DMS153 (cell line): Measurements from ENCODE around the gene DCAF11.

Experiments
- DNase-seq: peaks from one replicate; lab custom pipeline; 2025; lab: John Stamatoyannopoulos, UW

DCAF11 gene

DNA sequence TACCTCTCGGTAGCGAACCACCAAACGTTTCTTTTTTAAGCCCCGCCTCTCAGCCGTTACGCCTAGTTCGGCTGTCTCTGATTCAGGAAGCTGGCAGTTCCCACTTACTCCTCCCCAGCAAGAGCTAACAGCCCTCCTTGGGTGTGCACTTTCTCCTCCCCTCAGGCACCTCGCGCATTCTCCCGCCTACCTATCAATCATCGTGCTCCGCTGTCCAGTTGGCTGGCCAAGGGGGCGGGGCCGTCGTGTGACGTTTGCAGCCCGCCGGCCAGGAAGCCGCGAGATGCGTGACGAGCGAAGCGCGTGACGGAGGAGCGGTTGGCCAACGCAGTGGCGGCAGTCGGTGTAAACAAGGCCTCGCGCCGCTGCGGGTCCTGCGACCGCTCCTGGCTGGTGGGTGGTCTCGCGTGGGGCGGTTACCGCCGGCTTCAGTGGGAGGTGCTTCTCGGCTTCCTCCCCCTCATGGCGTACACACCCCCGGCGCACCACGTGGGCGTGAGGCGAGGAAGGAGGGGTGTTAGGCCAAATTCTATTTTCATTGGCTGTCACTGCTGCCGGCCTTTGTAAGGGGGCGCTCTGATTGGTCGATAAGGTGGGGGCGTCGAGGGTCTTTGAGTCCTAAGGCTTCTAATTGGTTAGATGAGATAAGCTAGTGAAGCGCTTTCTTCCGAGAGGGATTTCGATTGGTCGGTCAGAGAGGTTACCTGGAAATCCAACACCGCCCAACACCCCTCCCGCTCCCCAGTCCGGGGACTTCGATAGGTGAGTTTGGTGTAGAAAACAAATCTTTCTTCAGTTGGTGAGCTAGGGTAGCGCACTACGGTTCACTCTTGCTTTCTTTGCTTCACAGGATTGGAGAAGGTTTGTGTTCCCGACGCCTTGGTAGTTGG is at the start of gene DCAF11, which contains the start of gene NRL:
Gene DCAF11 (plus strand): TSS at position 246 of the 890 bp plus-strand sequence. CDS start 818 bp downstream, outside the sequence.
Gene NRL (minus strand): TSS at position 418 of the 890 bp plus-strand sequence. CDS start 32,101 bp downstream, outside the sequence.
- peak; percentile 100 for DNase-seq

DNA sequence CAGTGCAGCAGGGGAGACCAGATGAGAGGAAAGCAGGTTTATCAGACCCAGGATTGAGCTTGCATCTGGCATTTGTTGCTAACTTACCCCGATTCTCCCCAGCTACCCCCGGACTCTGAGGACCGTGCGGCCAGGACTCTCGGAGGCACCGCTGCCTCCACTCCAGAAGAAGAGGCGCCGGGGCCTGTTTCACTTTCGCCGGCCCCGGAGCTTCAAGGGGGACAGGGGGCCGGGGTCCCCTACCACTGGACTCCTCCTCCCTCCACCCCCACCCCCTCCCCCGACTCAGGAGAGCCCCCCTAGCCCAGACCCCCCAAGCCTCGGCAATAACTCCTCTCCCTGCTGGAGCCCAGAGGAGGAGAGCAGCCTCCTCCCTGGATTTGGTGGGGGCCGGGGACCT is 49.7 kb upstream of the DCAF11 start:
- DNase-seq, result no peak

DNA sequence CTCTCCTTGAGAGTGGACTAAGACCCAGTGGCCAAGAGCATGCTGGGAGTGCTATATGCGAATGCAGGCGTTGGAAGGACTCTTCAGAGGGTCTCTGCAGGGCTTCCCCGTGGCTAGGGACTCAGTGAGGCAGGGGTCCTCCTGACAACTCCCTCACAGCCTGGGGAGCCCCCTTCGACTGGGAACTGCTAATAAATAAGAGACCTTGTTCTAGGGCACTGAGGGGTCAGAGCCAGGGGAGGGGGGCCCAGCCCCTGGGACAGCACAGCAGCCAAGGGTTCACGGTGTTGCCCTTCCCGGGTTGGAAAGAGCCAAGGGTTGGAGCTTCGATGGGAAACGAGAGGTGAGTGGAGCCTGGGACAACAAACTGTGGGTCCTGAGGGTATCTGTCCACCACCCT is 49.2 kb upstream of the DCAF11 start:
- no peak for DNase-seq

DNA sequence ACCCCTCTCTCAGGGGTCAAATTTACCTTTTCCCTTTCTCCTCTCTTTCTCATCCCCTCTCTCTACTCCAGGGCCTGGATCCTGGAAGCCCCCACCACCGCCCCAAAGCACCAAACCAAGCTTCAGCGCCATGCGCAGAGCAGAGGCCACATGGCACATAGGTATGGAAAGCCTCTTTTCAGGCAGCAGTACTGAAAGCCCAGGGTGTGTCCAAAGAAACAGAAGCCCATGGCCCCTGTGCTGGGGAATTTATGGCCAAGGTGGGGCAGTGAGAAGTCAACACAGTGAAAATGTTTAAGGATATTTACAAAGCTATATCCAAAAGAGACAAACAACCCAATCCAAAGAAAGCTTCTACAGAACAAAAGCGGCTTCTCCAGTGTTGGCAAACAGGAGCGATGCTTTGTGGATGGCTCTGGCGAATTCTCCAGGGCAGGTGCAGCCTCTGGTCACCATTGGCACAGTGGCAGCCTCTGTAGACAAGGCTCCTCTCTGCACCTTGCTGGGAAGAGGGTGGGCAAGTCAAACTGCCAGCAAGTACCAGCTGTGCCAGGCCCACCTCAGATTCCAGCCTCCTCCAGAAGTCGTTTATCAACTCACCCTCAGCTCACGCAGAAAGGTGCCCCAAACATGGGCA is 48.0 kb upstream of the DCAF11 start:
- DNase-seq, result no peak

DNA sequence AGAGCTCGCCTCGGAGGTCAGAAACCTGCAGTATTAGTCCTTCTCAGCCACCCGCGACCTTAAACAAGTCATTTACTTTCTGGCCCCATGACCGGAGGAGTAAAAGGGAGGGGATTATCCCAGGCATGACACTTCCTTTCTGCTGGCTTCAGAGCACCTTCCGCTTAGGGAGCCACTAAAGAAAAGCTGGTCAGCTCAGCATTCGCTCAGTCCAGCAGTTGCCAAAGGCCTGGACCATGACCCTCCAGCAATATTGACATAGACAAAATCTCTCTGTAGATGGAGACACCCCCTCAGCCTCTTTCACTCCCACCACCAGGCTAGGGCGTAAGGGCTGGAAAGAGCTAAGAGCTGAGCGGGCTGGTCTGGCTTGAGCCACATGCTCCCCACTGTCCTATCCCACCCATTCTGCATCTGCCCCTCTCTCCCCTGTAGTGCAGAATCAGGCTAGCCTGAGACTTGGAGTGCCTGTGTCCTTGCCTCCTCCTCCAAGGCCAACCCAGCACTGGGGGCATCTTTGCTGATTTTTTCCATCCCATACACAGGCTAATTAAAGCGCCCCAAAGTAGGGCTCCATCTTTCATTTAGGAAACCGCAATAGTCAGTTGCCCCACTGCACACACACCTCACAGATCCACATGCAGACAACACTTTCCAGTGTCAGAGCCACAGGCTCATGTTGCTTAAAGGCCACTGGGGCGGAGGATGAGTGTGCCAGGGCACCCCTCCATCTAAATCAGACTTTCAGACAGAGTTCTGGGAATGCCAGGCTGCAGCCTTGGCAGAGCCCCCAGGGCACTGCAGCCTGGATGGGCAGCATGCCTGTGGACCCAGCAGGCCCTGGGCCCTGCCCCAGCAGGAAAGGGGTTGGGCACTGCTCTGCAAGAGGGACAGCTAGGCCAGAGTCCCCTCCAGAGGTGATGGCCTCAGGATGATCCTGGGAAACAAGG is 47.2 kb upstream of the DCAF11 start:
- no peak for DNase-seq

DNA sequence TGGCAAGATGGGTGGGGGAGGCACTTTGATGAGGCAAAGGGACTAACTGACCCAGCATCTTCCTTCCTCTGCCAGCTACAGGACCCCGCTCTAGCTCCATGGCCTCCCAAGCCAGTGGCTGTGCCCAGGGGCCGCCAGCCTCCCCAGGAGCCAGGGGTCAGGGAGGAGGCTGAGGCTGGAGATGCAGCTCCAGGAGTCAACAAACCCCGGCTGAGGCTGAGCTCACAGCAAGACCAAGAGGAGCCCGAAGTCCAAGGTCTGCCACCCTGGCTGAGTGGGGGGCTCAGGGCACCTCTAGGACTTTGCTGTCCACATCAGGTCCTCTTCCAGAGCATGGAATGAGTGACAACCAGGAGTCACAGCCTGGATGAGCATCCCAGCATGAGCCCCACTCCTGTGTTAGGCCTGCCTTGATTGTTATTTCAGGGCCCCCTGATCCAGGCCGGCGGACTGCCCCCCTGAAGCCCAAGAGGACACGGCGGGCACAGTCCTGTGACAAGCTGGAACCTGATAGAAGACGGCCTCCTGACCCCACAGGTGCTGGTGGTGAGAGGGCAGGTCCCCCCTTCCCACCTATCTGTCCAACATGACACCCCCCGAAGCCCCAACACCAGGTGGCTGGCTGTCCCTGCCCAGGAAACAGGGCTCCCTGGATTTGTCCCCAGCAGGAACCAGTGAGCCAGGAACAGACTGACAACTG is 45.7 kb upstream of the DCAF11 start:
- no peak for DNase-seq

DNA sequence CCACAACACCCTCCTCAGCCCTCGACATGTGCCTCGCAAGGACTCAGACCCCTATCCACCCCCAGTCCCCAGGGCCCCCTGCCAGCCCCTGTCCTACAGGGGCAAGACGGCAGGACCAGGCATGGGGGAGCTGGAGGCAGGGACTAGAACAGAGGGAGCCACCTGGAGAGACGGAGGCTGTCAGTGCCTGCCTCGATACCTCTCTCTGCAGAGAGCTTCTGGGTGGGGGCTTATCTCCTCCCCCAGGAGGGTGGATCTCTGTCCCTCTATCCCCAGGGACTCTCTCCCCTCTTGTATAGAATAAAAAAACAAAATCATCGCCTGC is 45.2 kb upstream of the DCAF11 start:
- DNase-seq, result no peak

- no peak for DNase-seq
These were observed 44.1 kb upstream of the DCAF11 start for GRCh38 chr14:24070285-24071143.

GRCh38 chr14:24071144-24071697 is 43.4 kb upstream of the DCAF11 start, which contains the start of gene CPNE6:
Gene CPNE6 (plus strand): TSS chr14:24071562. CDS start chr14:24072937, 1,375 bp downstream.
- DNase-seq, result no peak

GRCh38 chr14:24071836-24072430 is 42.6 kb upstream of the DCAF11 start:
- no peak for DNase-seq

DNA sequence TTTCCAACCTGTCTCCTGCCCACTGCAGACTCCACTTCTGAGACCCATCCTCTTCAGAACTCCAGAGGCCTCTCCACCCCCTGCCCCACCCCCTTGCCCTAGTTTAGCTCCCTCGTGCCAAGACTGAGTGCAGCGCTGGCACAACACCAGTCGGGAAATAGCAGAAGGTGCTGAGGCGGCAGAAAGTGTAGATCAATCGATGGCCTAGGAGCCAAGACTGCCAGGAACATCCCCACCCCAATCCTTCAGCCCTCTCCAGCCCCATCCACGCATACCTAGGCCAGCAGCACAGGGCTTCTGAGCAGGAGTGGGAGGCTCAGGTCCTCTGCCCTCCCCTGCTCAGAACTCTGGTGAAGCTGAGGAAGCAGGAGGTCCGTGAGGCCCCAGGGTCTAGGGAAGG is 42.1 kb upstream of the DCAF11 start:
- no peak for DNase-seq

DNA sequence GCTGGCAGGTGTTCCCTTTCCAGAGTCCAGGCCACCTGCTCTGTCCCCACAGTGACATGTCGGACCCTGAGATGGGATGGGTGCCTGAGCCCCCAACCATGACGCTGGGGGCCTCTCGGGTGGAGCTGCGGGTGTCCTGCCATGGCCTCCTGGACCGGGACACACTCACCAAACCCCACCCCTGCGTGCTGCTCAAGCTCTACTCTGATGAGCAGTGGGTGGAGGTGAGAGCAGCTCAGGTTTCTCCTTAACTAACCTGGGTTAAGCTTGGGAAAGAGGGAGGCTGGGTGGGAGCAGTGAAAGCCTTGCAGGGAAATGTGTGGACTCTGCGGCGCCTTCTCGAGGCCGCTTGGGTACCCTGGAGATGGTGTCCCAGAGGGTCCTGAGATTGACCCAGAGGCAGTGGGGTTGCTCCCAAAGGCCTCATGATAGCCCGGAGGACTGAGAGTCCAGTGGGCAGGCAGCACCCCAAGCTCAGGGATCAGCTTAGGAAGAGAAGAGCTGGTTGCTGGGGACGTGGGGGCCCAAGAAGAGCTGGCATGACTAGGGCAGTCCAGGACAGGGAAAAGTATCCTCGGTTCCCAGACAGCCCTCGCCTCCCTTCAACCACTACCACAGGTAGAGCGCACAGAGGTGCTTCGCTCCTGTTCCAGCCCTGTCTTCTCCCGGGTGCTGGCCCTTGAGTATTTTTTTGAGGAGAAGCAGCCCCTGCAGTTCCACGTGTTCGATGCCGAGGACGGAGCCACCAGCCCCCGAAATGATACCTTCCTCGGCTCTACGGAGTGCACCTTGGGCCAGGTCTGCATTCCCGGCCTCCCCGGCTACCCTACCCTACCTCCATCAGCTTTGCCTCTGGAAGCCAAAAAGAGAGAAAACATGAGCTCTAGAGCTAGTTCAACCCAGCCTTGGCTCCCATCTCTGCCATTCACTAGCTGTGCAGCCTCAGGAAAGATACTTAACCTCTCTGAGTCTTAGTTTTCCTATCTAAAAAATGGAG is 41.4 kb upstream of the DCAF11 start:
- DNase-seq, result no peak

DNA sequence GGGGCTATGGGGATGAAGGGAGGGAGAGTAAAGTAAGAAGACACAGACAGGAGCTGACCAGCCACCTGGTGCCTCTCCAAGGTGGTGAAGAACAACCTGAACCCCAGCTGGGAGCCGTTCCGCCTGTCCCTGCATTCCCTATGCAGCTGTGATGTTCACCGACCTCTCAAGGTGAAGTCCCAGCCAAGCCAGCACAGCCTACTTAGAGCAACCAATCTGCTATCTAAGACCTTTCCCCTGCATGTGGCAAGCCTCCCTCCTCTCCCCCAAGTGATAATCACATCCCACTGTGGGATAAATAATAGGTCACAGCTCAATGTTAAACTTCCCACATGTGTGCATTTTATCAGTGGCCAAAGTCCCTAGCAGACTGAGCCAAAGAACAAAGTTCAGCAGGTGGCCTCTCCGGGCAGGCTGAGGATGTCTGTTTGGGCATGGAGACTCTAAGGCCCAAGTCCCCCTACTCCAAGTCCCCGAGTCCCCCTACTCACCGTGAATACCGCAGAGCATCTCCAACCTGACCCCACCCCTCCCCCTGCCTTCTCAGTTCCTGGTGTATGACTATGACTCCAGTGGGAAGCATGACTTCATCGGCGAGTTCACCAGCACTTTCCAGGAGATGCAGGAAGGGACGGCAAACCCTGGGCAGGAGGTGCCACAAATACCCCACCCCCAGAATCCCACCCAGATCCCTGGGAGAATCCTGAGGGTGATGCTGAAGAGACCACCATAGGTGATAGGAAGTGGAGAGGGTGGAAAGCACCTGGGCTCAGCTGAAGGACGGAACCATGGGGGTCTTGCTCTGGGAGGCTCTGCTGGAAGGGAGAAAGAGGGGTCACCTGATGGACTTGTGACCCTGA is 39.7 kb upstream of the DCAF11 start:
- DNase-seq, result no peak

DNA sequence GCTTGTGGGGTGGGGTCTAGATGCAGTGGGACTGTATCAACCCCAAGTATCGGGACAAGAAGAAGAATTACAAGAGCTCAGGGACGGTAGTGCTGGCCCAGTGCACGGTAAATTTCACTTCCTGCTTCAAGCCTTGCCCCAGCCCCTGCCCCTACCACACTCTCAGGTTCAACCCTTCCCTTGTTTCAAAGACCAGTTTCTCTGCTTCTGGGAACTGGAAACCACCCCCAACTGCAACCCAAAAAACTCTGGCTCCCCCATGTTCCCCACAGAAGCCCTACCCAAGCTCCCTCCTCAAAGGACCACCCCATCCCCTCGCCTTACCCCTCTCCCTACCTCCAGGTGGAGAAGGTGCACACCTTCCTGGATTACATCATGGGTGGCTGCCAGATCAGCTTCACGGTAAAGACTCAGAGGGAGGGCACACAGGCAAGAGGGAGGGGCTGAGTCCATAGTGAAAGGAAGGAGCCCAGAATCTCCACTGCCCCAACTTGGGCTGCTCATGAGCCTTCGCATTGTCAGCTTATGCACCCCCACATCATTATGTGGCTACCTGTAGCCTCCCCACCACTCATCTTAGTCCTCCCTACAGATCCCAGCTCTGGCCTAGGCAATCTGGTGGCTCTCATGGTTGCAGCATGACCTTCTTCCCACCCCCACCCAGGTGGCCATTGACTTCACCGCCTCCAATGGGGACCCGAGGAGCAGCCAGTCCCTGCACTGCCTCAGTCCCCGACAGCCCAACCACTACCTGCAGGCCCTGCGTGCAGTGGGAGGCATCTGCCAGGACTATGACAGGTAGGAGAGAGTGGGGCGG is 38.9 kb upstream of the DCAF11 start:
- no peak for DNase-seq

DNA sequence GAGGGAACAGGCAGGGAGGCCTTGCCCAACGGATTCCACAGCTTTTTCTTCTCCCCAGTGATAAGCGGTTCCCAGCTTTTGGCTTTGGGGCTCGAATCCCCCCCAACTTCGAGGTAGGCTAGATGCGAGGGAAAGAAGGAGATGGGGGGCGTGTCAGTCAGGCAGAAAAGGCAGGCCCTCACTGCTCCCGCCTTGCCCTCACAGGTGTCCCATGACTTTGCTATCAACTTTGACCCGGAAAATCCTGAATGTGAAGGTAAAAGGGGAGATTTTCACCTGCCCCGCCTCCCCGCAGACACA is 38.3 kb upstream of the DCAF11 start:
- no peak for DNase-seq

DNA sequence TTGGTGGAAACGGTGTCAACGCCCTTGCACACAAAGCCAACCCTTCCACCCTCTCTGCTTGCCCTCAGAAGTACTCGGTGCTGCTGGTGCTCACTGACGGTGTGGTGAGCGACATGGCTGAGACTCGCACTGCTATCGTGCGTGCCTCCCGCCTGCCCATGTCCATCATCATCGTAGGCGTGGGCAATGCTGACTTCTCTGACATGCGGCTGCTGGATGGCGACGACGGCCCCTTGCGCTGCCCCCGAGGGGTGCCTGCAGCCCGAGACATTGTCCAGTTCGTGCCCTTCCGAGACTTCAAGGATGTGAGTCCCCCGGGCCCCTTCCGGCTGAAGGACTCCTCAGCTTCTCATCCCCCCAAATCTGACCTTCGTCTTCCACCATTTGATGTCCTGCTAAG is 37.5 kb upstream of the DCAF11 start:
- DNase-seq, result no peak

DNA sequence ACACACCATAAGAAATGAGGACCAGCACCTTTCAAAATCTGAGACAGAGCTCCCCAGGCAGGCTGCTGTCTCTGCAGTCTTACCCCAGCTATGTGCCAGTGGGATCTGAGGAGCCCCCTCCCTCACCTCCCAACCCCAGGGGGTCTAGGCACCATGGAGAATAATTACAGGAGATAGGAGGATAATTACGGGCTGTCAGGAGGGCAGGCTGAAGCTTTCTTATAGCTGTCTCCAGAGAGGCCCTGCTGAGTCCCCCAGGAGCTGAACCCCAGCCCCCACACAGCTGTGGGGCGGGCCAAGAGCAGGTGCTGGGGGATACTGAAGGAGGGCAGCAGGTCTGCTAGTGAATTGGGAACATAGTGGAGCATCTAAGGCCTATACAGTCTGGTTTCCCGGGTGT is 36.4 kb upstream of the DCAF11 start:
- DNase-seq, result no peak
